GM21825 (cell line): ENCODE measurements around the gene PRADC1.

Experiments
- ATAC-seq: cut with Tn5 transposase; IDR thresholded peaks from one replicate; pipeline ENCODE4 v1.9.1; 2021; ENCODE audit warnings: mild to moderate bottlenecking, moderate library complexity; ENCODE audit not compliant: unreplicated experiment

The PRADC1 gene

GRCh38 chr2:73238149-73238548 lies 5.1 kb upstream of the PRADC1 start:
- no peak for ATAC-seq

- ATAC-seq, result no peak
Measured at GRCh38 chr2:73237168-73237567, 4.1 kb upstream of the PRADC1 start.

- ATAC-seq, result no peak
Measured at GRCh38 chr2:73235315-73236028, 2.4 kb upstream of the PRADC1 start.

- ATAC-seq, result peak; percentile 60
Measured at GRCh38 chr2:73233932-73234832, 1.1 kb upstream of the PRADC1 start, which contains the start of gene CCT7. CCT7 (plus strand) TSS chr2:73234308; CDS start chr2:73234379, 71 bp downstream.

- ATAC-seq, result peak; percentile 6
Measured at GRCh38 chr2:73232403-73233153, 461 bp downstream of the PRADC1 start.

GRCh38 chr2:73228631-73229030 lies 4.4 kb downstream of the PRADC1 start:
- no peak for ATAC-seq

- ATAC-seq, result no peak
Measured at GRCh38 chr2:73227086-73227485, 6.0 kb downstream of the PRADC1 start.

- ATAC-seq, result no peak
Measured at GRCh38 chr2:73225513-73226360, 7.3 kb downstream of the PRADC1 start.

GRCh38 chr2:73223821-73224220 lies 9.2 kb downstream of the PRADC1 start:
- ATAC-seq, result no peak

GRCh38 chr2:73218298-73218697 lies 14.7 kb downstream of the PRADC1 start:
- ATAC-seq, result no peak

GRCh38 chr2:73217826-73218225 lies 15.2 kb downstream of the PRADC1 start:
- no peak for ATAC-seq

GRCh38 chr2:73217160-73217559 lies 15.9 kb downstream of the PRADC1 start:
- no peak for ATAC-seq

GRCh38 chr2:73215254-73215653 lies 17.8 kb downstream of the PRADC1 start:
- ATAC-seq, result no peak

GRCh38 chr2:73214120-73215035 lies 18.7 kb downstream of the PRADC1 start, which contains the start of gene SMYD5:
SMYD5 (plus strand) TSS chr2:73214245; CDS start chr2:73214267, 22 bp downstream.
- peak; percentile 89 for ATAC-seq

- peak; percentile 74 for ATAC-seq
Measured at GRCh38 chr2:73212448-73213176, 20.4 kb downstream of the PRADC1 start.

- ATAC-seq, result no peak
Measured at GRCh38 chr2:73212098-73212447, 21.0 kb downstream of the PRADC1 start.

GRCh38 chr2:73210696-73211095 lies 22.3 kb downstream of the PRADC1 start:
- no peak for ATAC-seq

- ATAC-seq, result no peak
Measured at GRCh38 chr2:73210019-73210418, 23.0 kb downstream of the PRADC1 start.

GRCh38 chr2:73208258-73208657 lies 24.8 kb downstream of the PRADC1 start:
- no peak for ATAC-seq
